NT2/D1 (cell line): Measurements from ENCODE around the gene IGFBP4.

Source experiments
- SUZ12 ChIP-seq: IDR thresholded peaks from 2 replicates; pipeline ENCODE4 v1.6.1; 2011; ENCODE audit not compliant: insufficient read length, insufficient read depth; ENCODE audit errors: extremely low read depth
- YY1 ChIP-seq: IDR thresholded peaks from 2 replicates; pipeline ENCODE4 v1.6.1; 2011; ENCODE audit not compliant: insufficient read length, insufficient read depth
- ZNF274 ChIP-seq: IDR thresholded peaks from 2 replicates; pipeline ENCODE4 v1.6.1; 2011; ENCODE audit warnings: mild to moderate bottlenecking, low read depth, low read length

DNA sequence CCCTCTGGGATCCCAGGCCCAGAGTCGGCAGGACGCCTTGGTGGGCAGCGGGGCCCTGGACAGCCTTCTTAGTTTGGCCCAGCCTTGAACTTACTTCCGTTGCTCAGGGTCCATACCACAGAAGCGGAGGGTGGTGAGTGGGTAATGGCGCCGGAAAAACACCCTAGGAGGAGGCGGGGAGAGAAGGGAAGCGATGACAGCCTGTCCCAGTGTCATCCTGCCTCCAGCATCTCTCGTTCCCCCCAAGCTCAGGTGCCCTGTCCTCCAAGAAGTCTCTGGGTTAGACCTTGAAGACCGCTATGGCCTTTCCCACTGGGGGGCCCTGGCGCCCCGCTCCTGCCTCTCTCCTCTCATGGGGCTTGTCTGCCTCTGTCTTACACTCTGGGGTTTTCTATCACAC, 35.2 kb downstream of the IGFBP4 start:
- no peak for TF ChIP-seq ZNF274
- no peak for TF ChIP-seq YY1
- no peak for TF ChIP-seq SUZ12
